Cardiac fibroblast (primary cell): Measurements from ENCODE around the gene LINGO1.
A peak's percentile ranks its signal among the peaks of the same experiment; 100 is the strongest.

ENCODE experiments used
- DNase-seq, 2 donors: peaks; one replicate each; pipeline versions ENCODE4 v3.0.0 to v3.0.0-alpha.2; 2010; ENCODE audit warnings: low read depth in 2 of 2
- H3K4me3 ChIP-seq, 2 donors: replicated peaks in 1 of 2; 1 replicate in 1 of 2; 2 replicates in 1 of 2; pipeline ENCODE4 v1.5.1; 2011; ENCODE audit warnings: low read depth in 2 of 2, low read length in 2 of 2, mild to moderate bottlenecking in 2 of 2, moderate library complexity in 1 of 2
- TF ChIP-seq, protein P1 (sequence below): IDR thresholded peaks from one replicate; pipeline ENCODE4 v1.5.1; 2011; ENCODE audit warnings: low read depth, mild to moderate bottlenecking, low read length, inconsistent platforms

Gene LINGO1

DNA sequence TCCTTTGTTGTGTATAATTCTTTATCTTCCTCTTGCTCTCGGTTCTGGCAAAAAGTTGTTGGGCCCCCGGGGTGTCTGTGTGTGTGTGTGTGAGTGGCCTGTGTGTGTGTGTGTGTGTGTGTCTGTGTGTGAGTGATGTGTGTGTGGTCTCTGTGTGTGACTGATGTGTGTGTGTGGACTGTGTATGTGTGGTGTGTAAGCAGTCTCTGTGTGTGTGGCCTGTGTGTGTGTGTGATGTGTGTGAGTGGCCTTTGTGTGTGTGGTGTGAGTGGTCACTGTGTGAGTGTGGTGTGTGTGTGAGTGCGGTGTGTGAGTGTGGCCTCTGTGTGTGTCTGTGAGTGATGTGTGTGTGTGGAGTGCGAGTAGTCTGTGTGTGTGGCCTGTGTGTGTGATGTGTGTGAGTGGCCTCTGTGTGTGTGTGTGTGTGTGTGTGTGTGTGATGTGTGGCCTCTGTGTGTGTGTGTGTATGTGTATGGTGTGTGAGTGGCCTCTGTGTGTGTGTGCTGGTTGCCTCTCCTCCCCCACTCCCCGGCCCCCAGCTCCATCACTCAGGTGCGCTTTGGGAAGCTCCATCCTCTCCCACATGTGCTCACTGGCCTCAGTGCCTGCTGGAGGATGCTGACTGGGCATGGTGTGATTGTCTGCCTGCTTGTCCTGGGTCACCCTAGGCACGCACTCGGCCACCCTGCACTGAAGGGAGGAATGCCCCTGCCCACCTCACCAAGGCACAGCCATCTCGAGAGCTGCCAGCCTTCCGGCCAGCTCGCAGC lies 8.8 kb downstream of the LINGO1 start:
- TF ChIP-seq, protein P1, sequence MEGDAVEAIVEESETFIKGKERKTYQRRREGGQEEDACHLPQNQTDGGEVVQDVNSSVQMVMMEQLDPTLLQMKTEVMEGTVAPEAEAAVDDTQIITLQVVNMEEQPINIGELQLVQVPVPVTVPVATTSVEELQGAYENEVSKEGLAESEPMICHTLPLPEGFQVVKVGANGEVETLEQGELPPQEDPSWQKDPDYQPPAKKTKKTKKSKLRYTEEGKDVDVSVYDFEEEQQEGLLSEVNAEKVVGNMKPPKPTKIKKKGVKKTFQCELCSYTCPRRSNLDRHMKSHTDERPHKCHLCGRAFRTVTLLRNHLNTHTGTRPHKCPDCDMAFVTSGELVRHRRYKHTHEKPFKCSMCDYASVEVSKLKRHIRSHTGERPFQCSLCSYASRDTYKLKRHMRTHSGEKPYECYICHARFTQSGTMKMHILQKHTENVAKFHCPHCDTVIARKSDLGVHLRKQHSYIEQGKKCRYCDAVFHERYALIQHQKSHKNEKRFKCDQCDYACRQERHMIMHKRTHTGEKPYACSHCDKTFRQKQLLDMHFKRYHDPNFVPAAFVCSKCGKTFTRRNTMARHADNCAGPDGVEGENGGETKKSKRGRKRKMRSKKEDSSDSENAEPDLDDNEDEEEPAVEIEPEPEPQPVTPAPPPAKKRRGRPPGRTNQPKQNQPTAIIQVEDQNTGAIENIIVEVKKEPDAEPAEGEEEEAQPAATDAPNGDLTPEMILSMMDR, result no peak
- no peak overlapping the region for H3K4me3 ChIP-seq

DNA sequence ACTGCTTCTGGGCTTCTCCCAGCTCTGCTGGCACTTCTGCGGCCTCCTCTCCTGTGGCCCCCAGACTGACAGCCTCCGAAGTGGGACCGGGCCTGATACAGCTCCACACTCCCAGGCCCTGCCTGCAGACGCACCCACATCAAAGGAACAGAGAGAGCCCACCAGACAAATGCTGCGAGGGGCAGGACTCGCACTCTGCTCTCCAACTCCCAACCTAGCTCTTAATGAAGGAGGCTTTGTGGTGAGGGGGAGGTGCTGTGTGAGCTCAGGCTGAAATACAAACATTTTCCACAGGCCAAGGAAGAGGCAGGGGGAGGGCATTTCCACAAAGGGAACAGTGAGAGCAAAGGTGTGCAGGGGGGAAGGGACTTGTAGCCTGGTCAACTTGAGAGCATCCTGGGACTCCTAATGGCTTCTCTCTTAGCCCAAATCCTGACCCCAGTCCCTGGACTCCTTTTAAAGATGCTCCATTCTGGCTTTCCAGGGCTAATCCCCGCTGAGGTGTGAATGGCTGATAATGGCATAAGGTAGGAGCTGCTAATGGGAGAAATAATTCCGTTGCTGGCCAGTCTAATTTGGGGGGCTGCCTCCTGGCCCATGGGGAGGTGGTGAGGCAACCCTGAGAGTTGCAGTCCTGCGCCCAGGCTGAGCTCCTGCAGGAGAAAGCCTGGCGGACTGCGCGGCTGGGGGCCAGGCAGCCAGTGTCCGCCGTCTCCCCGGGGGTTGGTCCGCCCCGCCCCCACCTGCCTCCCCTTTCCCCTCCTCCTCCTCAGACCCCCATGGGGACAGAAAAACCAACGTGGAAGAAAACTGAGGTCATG lies 9.6 kb downstream of the LINGO1 start:
- DNase-seq, result no peak
- TF ChIP-seq, protein P1, result no peak
- no peak overlapping the region for H3K4me3 ChIP-seq

More for the DNA sequence above, 8.8 kb downstream of the LINGO1 start:
- peak in 1 of 2 donors; percentile 20 for DNase-seq

DNA sequence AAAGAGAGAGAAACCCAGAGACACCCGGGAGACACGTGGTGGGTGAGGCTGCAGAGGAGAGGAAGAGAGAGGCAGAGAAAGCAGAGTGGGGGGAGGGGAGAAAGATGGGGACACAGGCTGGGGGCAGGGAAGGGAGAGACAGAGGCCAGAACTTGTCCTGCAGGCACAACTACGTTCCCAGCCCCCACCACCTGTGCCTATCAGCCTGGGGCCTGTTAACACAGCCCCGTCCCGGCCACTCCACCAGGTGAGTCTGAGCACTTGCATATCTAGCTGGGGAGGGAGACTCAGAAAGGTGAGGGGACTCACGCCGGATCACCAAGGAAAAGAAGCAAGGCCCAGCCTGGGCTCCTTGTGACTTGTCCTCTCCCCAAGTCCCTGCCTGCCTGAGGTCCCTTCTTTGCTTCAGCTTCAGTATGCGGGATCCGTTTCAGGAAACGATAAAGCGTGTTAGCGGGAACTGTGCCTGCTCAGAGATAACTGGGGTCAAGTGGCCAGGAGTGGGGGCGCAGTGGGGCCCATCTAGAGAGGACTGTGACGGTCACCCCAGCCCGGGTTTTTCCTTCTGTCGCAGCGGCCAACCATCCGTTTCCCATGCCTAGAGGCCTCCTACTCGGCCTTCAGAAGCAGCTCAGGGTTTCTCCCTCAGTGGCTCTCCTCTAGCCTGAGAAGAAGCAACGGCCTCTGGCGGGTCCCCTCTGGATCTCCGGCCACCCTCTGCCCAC lies 10.3 kb downstream of the LINGO1 start:
- TF ChIP-seq, protein P1, result no peak
- no peak overlapping the region for H3K4me3 ChIP-seq
- DNase-seq, result no peak

DNA sequence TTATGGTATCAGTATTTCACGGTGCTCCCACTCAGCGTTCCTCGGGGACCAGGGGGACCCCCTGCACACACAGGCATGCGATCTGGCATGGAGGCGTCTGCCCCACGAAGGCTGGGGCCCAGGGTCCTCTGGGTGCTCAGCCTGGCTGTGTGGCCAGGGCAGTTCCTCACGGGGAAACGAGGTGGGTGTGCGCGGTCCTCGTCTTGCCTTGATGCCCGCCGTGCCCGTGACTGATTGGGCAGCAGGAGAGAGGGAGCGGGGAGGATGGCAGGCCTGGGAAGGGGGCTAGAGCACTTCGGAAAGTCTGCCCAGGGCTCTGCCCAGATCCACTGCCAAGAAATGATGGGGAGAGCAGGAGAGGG lies 10.9 kb downstream of the LINGO1 start:
- no peak overlapping the region for H3K4me3 ChIP-seq
- no peak for DNase-seq
- TF ChIP-seq, protein P1, result no peak

DNA sequence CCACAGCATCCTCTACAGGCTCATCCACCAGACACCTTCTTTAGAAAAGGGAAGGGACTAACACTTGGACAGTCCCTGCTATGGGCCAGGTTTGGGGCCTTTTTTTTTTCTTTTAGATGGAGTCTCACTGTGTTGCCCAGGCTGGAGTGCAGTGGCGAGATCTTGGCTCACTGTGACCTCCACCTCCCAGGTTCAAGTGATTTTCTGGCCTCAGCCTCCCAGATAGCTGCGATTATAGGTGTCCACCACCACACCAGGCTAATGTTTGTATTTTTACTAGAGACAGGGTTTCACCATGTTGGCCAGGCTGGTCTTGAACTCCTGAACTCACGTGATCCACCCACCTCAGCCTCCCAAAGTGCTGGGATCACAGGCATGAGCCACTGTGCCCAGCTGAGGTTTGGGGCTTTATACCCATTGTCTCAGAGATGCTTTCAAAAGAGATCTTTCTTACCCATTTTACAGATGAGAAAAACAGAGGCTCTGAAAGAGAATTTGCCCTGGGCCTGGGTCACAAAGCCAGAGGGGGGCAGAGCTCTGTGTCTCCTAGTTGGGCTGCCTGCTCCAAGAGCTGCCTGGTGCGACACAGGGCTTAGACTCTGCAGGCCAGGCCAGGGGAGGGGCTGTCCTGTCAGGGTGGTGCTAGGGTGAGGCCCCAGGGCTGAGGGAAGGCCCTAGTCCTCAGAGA lies 11.6 kb downstream of the LINGO1 start:
- DNase-seq, result no peak
- TF ChIP-seq, protein P1, result no peak
- H3K4me3 ChIP-seq, result no peak overlapping the region

DNA sequence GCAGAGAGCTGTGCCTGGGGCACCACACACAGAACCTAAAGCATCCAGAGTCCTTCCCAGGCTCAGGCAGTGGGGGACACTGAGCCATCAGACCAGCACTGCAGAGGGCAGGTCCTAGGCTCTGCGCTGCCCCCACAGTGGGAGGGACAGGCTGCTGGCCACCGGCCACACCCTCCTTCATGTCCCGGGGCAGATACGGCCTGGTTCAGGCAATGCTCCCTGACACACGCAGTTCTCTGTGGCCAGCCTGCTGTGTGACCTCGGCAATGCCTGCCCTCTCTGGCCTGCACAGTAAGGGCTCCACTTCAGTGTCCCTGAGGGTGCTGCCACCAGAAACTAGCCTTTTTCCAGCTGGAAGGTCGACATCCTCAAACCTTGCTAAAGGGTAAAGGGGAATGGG lies 12.4 kb downstream of the LINGO1 start:
- TF ChIP-seq, protein P1, result no peak
- no peak overlapping the region for H3K4me3 ChIP-seq
- no peak for DNase-seq
